ENCODE data around the gene SH3TC1. TPM values are rescaled to one million over a fixed set of nuclear protein-coding genes. Genes with fewer than 3 reads are reported as not detected.

Gene SH3TC1
- total and polyA plus RNA-seq, 10 of the 15 experiments (the other 5 are each of a cell fraction or from before 2014, with no cell fraction given), result 0.19 to 47.0 (median 18.4) TPM

DNA sequence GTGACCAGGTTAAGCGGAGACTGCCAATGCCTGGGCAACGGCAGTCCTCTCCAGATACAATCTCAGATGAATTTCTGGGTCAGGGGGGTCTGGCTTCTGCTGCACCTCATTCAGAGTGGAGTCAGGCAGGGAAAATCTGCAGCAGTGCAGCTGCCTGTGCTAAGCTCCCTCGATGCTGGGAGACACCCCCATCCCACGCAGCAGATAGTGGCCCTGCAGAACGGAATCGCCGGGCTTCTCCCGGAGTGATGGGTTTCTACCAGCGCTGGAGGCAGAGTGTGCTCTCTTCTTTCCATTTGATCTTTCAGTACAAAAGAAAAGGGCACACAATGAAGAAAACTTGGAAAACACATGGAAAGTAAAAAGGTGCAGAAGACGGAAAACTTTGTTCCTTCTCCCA lies 45.6 kb upstream of the SH3TC1 start:
- TF ChIP-seq STAT3 (IDR thresholded peaks at IDR 0.05; ENCODE audit: low read depth, low read length) (no peak), SMAD1 (IDR thresholded peaks at IDR 0.05; ENCODE audit: low read depth, partially characterized antibody) (no peak), CREM (IDR thresholded peaks at IDR 0.05; ENCODE audit: low read depth) (no peak), ZBED1 (IDR thresholded peaks at IDR 0.05; ENCODE audit: borderline replicate concordance) (no peak), HCFC1 (IDR thresholded peaks at IDR 0.05; ENCODE audit: low read length) (no peak)
- ATAC-seq (no peak), DNase-seq (ENCODE audit: low read depth, low spot score) (no peak), FAIRE-seq (no peak)
- intact Hi-C loops (cut with micrococcal nuclease; ENCODE audit: unreplicated experiment), result no loop called here
- WGBS (ENCODE audit: insufficient coverage, insufficient replicate concordance, low lambda C conversion rate, missing lambda C conversion rate), result 59% methylated on average over 10 of the region's 10 CpGs
- no peak overlapping the region for H3K9ac ChIP-seq (ENCODE audit: control insufficient read depth, insufficient read depth, low read length)
- ChIA-PET RAD21 (ENCODE audit: unreplicated experiment) (no interaction called here), POLR2A (no interaction called here), SMC1A (ENCODE audit: uncharacterized antibody, unreplicated experiment) (no interaction called here), CTCF (no interaction called here)
- H3K36me3 ChIP-seq (ENCODE audit: control insufficient read depth in 2 of 2, insufficient read depth in 2 of 2, low read length in 1 of 2), result no peaks in the 10 kb centered on the region
- H2AFZ ChIP-seq (ENCODE audit: control insufficient read depth, low read depth, low read length), result no peak overlapping the region
- H3K27ac ChIP-seq (ENCODE audit: control insufficient read depth, insufficient read depth), result no peak overlapping the region
- H3K9me3 ChIP-seq (replicated peaks; ENCODE audit: control insufficient read depth, insufficient read depth, low read length), result no peaks in the 10 kb centered on the region
- BruUV-seq (replicated peaks), result no TSS peak
- no peaks in the 10 kb centered on the region for H3K4me1 ChIP-seq (ENCODE audit: control insufficient read depth, insufficient read depth, low read length)
- H3K27me3 ChIP-seq (replicated peaks in 1 of 2; ENCODE audit: control insufficient read depth in 2 of 2, insufficient read depth in 2 of 2, low read length in 1 of 2), result no peaks in the 10 kb centered on the region
- in situ Hi-C loops (cut with MboI), result no loop called here
- no peaks in the 10 kb centered on the region for H3K79me2 ChIP-seq (ENCODE audit: control insufficient read depth, insufficient read depth, low read length)
- no peak overlapping the region for H3K4me3 ChIP-seq
- H3K4me2 ChIP-seq (ENCODE audit: control insufficient read depth, insufficient read depth), result no peak overlapping the region
- no peaks in the 10 kb centered on the region for H4K20me1 ChIP-seq (ENCODE audit: control insufficient read depth, insufficient read depth)

- intact Hi-C loops (cut with micrococcal nuclease; ENCODE audit: unreplicated experiment), result no loop called here
- Histone ChIP-seq H3K27me3 (replicated peaks in 1 of 2; ENCODE audit: control insufficient read depth in 2 of 2, insufficient read depth in 2 of 2, low read length in 1 of 2) (no peaks in the 10 kb centered on the region), H3K4me2 (ENCODE audit: control insufficient read depth, insufficient read depth) (no peak overlapping the region), H3K4me3 (no peak overlapping the region), H3K36me3 (ENCODE audit: control insufficient read depth in 2 of 2, insufficient read depth in 2 of 2, low read length in 1 of 2) (no peaks in the 10 kb centered on the region), H3K4me1 (ENCODE audit: control insufficient read depth, insufficient read depth, low read length) (peaks cover 5% of the 10 kb centered on the region), H4K20me1 (ENCODE audit: control insufficient read depth, insufficient read depth) (no peaks in the 10 kb centered on the region), H3K9ac (ENCODE audit: control insufficient read depth, insufficient read depth, low read length) (no peak overlapping the region), H3K27ac (ENCODE audit: control insufficient read depth, insufficient read depth) (no peak overlapping the region), H3K79me2 (ENCODE audit: control insufficient read depth, insufficient read depth, low read length) (no peaks in the 10 kb centered on the region; the same call in 1 of the 2 replicates), H2AFZ (ENCODE audit: control insufficient read depth, low read depth, low read length) (no peak overlapping the region), H3K9me3 (replicated peaks; ENCODE audit: control insufficient read depth, insufficient read depth, low read length) (no peaks in the 10 kb centered on the region)
- RAD21 ChIA-PET (ENCODE audit: unreplicated experiment), result no interaction called here
- ATAC-seq (no peak), DNase-seq (ENCODE audit: low read depth, low spot score) (no peak), FAIRE-seq (no peak)
- WGBS (ENCODE audit: insufficient coverage, insufficient replicate concordance, low lambda C conversion rate, missing lambda C conversion rate), result 16% methylated on average over 6 of the region's 6 CpGs
- no TSS peak for BruUV-seq (replicated peaks)
- in situ Hi-C loops (cut with MboI), result no loop called here
- SMC1A ChIA-PET (ENCODE audit: uncharacterized antibody, unreplicated experiment), result no interaction called here
- POLR2A ChIA-PET, result no interaction called here
- CTCF ChIA-PET, result no interaction called here
- TF ChIP-seq CHD1 (IDR thresholded peaks at IDR 0.05; ENCODE audit: low read depth, low read length) (no peak), BMI1 (IDR thresholded peaks at IDR 0.05; ENCODE audit: borderline replicate concordance) (no peak), BCL11A (IDR thresholded peaks at IDR 0.05; ENCODE audit: low read depth, low read length) (no peak), TAF1 (IDR thresholded peaks at IDR 0.05; ENCODE audit: borderline replicate concordance, low read depth, low read length) (no peak), RCOR1 (conservative IDR thresholded peaks at IDR 0.05; ENCODE audit: low read depth, low read length) (no peak), GABPA (IDR thresholded peaks at IDR 0.05; ENCODE audit: low read depth) (no peak), EGR1 (IDR thresholded peaks at IDR 0.05; ENCODE audit: borderline replicate concordance in 1 of 2, low read depth in 2 of 2, low read length in 2 of 2) (no peak), SMC3 (IDR thresholded peaks at IDR 0.05; ENCODE audit: borderline replicate concordance, low read length) (no peak), EZH2 (IDR thresholded peaks at IDR 0.05; ENCODE audit: borderline replicate concordance, control insufficient read depth, low read depth, low read length) (no peak), EP300 (IDR thresholded peaks at IDR 0.05; ENCODE audit: borderline replicate concordance in 1 of 2, control insufficient read depth in 1 of 2, low read depth in 2 of 2, low read length in 2 of 2) (no peak), PAX5 (IDR thresholded peaks at IDR 0.05; ENCODE audit: borderline replicate concordance, low read depth, low read length) (no peak), ESRRA (IDR thresholded peaks at IDR 0.05; ENCODE audit: low read length) (no peak)
- TF ChIP-seq, protein P1, sequence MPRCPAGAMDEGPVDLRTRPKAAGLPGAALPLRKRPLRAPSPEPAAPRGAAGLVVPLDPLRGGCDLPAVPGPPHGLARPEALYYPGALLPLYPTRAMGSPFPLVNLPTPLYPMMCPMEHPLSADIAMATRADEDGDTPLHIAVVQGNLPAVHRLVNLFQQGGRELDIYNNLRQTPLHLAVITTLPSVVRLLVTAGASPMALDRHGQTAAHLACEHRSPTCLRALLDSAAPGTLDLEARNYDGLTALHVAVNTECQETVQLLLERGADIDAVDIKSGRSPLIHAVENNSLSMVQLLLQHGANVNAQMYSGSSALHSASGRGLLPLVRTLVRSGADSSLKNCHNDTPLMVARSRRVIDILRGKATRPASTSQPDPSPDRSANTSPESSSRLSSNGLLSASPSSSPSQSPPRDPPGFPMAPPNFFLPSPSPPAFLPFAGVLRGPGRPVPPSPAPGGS (IDR thresholded peaks at IDR 0.05; ENCODE audit: borderline replicate concordance, insufficient read depth, low read depth, low read length, poor library complexity, severe bottlenecking), result no peak
Measured at GRCh38 chr4:8155048-8155447, 44.0 kb upstream of the SH3TC1 start.

Data from GM12878 (cell line).